H1 (cell line): ENCODE measurements around the gene CST5. TPM values are rescaled to one million over a fixed set of nuclear protein-coding genes. Genes with fewer than 3 reads are reported as not detected.

Experiments used
- CTCF ChIA-PET: fragments of 300-600 bp; sonication (Branson Sonifier 250); formaldehyde crosslinking; loops from one replicate; lab custom pipeline; 2021; ENCODE audit not compliant: partially characterized antibody; lab: Charles Lee
- POLR2A ChIA-PET: fragments of 300-600 bp; sonication (Branson Sonifier 250); formaldehyde crosslinking; loops from one replicate; lab custom pipeline; 2021; ENCODE audit warnings: inconsistent platforms; ENCODE audit not compliant: partially characterized antibody; lab: Charles Lee
- DNase-seq, 2 experiments: peaks; one replicate each; pipeline versions ENCODE4 v3.0.0 to v3.0.0-alpha.2; 2010 to 2022; ENCODE audit warnings: low spot score in 2 of 2, low read depth in 1 of 2, mixed read lengths in 1 of 2
- FAIRE-seq: peaks from 2 replicates; lab custom pipeline; 2011; peaks lifted over from hg19 to GRCh38; lab: Jason Lieb, UNC
- H2AFZ ChIP-seq: 2 replicates; pipeline ENCODE4 v1.8.1; 2012; ENCODE audit warnings: low read length, inconsistent platforms
- H2AK5ac ChIP-seq: 2 replicates; pipeline ENCODE4 v1.6.1; 2013; ENCODE audit warnings: low read depth, low read length
- H2BK120ac ChIP-seq: replicated peaks from 2 replicates; pipeline ENCODE3; 2013; ENCODE audit warnings: low read depth, low read length, inconsistent platforms
- H2BK12ac ChIP-seq: 2 replicates; pipeline ENCODE4 v1.6.1; 2013; ENCODE audit warnings: low read depth, low read length
- H2BK15ac ChIP-seq: 2 replicates; pipeline ENCODE4 v1.6.1; 2013; ENCODE audit warnings: low read length
- H2BK20ac ChIP-seq: 2 replicates; pipeline ENCODE4 v1.6.1; 2013; ENCODE audit warnings: low read length
- H2BK5ac ChIP-seq: 2 replicates; pipeline ENCODE4 v1.6.1; 2013; ENCODE audit warnings: low read depth, low read length
- H3K14ac ChIP-seq: 2 replicates; pipeline ENCODE4 v1.6.1; 2013; ENCODE audit warnings: inconsistent platforms; ENCODE audit not compliant: insufficient read length
- H3K18ac ChIP-seq: 2 replicates; pipeline ENCODE4 v1.6.1; 2013; ENCODE audit warnings: low read length; ENCODE audit errors: extremely low read depth
- H3K23ac ChIP-seq: 2 replicates; pipeline ENCODE4 v1.6.1; 2013; ENCODE audit warnings: inconsistent platforms; ENCODE audit not compliant: insufficient read length
- H3K23me2 ChIP-seq: 2 replicates; pipeline ENCODE4 v1.6.1; 2013; ENCODE audit warnings: low read depth, low read length
- H3K27ac ChIP-seq: 2 replicates; pipeline ENCODE4 v1.6.1; 2011; ENCODE audit warnings: low read depth, low read length, inconsistent platforms
- H3K27me3 ChIP-seq, 4 experiments: replicated peaks in 1 of 4; 1 replicate in 1 of 4; 2 replicates in 3 of 4; pipeline versions ENCODE4 v1.6.1 to v1.8.1; 2011 to 2013; ENCODE audit warnings: low read length in 3 of 4, mild to moderate bottlenecking in 3 of 4, inconsistent platforms in 2 of 4, mixed read lengths in 2 of 4, moderate library complexity in 1 of 4; ENCODE audit not compliant: control insufficient read depth in 3 of 4, insufficient read depth in 3 of 4; ENCODE audit errors: extremely low read depth in 1 of 4
- H3K36me3 ChIP-seq, 4 experiments: 2 replicates each; pipeline versions ENCODE4 v1.6.1 to v1.8.1; 2011 to 2013; ENCODE audit warnings: mild to moderate bottlenecking in 4 of 4, low read length in 3 of 4, moderate library complexity in 2 of 4, control low read depth in 1 of 4, inconsistent platforms in 1 of 4; ENCODE audit not compliant: insufficient read depth in 4 of 4, control insufficient read depth in 2 of 4
- H3K4ac ChIP-seq: replicated peaks from 2 replicates; pipeline ENCODE3; 2013; ENCODE audit warnings: low read length, low read depth, mixed read lengths, inconsistent platforms; ENCODE audit not compliant: insufficient read length
- H3K4me1 ChIP-seq, 4 experiments: replicated peaks in 1 of 4; 1 replicate in 1 of 4; 2 replicates in 3 of 4; pipeline versions ENCODE4 v1.6.1 to v1.8.1; 2011 to 2013; ENCODE audit warnings: low read length in 3 of 4, inconsistent platforms in 2 of 4, mixed read lengths in 1 of 4; ENCODE audit not compliant: insufficient read depth in 4 of 4, control insufficient read depth in 3 of 4
- H3K4me2 ChIP-seq, 2 experiments: 2 replicates each; pipeline versions ENCODE4 v1.6.1 to v1.8.1; 2011 to 2013; ENCODE audit warnings: low read depth in 2 of 2, low read length in 2 of 2, control low read depth in 1 of 2, inconsistent platforms in 1 of 2, mild to moderate bottlenecking in 1 of 2; ENCODE audit not compliant: insufficient read depth in 1 of 2
- H3K4me3 ChIP-seq, 4 experiments: fragments of 200-600, 300-600 bp in 1 of 4; sonication (generic), shearing (Covaris generic), sonication (Bioruptor Twin) in 1 of 4; 2 replicates each; pipeline versions ENCODE4 v1.5.1 to v1.8.1; 2011 to 2016; ENCODE audit warnings: low read length in 4 of 4, low read depth in 3 of 4, control low read depth in 2 of 4, inconsistent platforms in 2 of 4, mild to moderate bottlenecking in 2 of 4, mixed read lengths in 1 of 4, moderate library complexity in 1 of 4; ENCODE audit not compliant: insufficient read depth in 2 of 4; ENCODE audit errors: extremely low read depth in 1 of 4
- H3K56ac ChIP-seq: replicated peaks from 2 replicates; pipeline ENCODE3; 2013; ENCODE audit warnings: low read depth, mild to moderate bottlenecking, mixed read lengths, low read length, inconsistent platforms; ENCODE audit not compliant: insufficient read length
- H3K79me1 ChIP-seq: 2 replicates; pipeline ENCODE4 v1.6.1; 2013; ENCODE audit warnings: low read depth, low read length, control low read depth
- H3K79me2 ChIP-seq, 2 experiments: 2 replicates each; pipeline versions ENCODE4 v1.6.1 to v1.8.1; 2012 to 2013; ENCODE audit warnings: low read length in 2 of 2, mild to moderate bottlenecking in 2 of 2, inconsistent platforms in 1 of 2; ENCODE audit not compliant: insufficient read depth in 2 of 2, control insufficient read depth in 1 of 2
- H3K9ac ChIP-seq, 4 experiments: replicated peaks in 1 of 4; 1 replicate in 1 of 4; 2 replicates in 3 of 4; pipeline versions ENCODE4 v1.6.1 to v1.8.1; 2011 to 2013; ENCODE audit warnings: low read depth in 3 of 4, low read length in 3 of 4, control low read depth in 2 of 4, mild to moderate bottlenecking in 2 of 4, moderate library complexity in 2 of 4, inconsistent platforms in 1 of 4; ENCODE audit errors: extremely low read depth in 1 of 4
- H3K9me3 ChIP-seq, 2 experiments: 2 replicates each; pipeline versions ENCODE4 v1.6.1 to v1.8.1; 2012 to 2013; ENCODE audit warnings: mild to moderate bottlenecking in 2 of 2, moderate library complexity in 2 of 2, control low read depth in 1 of 2, inconsistent platforms in 1 of 2, low read depth in 1 of 2, low read length in 1 of 2, mixed read lengths in 1 of 2; ENCODE audit not compliant: insufficient read depth in 2 of 2
- H4K20me1 ChIP-seq, 2 experiments: replicated peaks in 1 of 2; 2 replicates each; pipeline versions ENCODE3 to v1.8.1; 2011 to 2013; ENCODE audit warnings: inconsistent platforms in 2 of 2, low read length in 2 of 2, mild to moderate bottlenecking in 1 of 2; ENCODE audit not compliant: insufficient read depth in 2 of 2, control insufficient read depth in 1 of 2
- H4K5ac ChIP-seq: 2 replicates; pipeline ENCODE4 v1.6.1; 2013; ENCODE audit warnings: low read length, low read depth, mixed read lengths, inconsistent platforms; ENCODE audit not compliant: insufficient read length
- H4K8ac ChIP-seq: 2 replicates; pipeline ENCODE4 v1.8.0; 2013; ENCODE audit warnings: mild to moderate bottlenecking, moderate library complexity, low read length, inconsistent platforms; ENCODE audit not compliant: insufficient read depth; ENCODE audit errors: extremely low read depth
- H4K91ac ChIP-seq: replicated peaks from 2 replicates; pipeline ENCODE3; 2013; ENCODE audit warnings: low read length, mixed read lengths, inconsistent platforms; ENCODE audit not compliant: insufficient read length
- ASH2L ChIP-seq: fragments of 200-600, 300-600 bp; sonication (generic); IDR thresholded peaks from one replicate; pipeline ENCODE4 v1.7.1; 2017; ENCODE audit warnings: low read length
- CREB1 ChIP-seq: IDR thresholded peaks from 2 replicates; pipeline ENCODE4 v1.6.1; 2012; ENCODE audit warnings: inconsistent platforms
- GTF2F1 ChIP-seq: IDR thresholded peaks from 2 replicates; pipeline ENCODE4 v1.6.1; 2012; ENCODE audit warnings: low read depth, low read length, improper control_type of control experiment, borderline replicate concordance
- JUN ChIP-seq: IDR thresholded peaks from 2 replicates; pipeline ENCODE4 v1.6.1; 2011; ENCODE audit warnings: low read depth, mild to moderate bottlenecking, improper control_type of control experiment, low read length
- JUND ChIP-seq: IDR thresholded peaks from 2 replicates; pipeline ENCODE4 v1.6.1; 2011; ENCODE audit warnings: mild to moderate bottlenecking, improper control_type of control experiment, low read length
- KDM1A ChIP-seq: fragments of 200-600, 300-600 bp; sonication (generic); IDR thresholded peaks from 2 replicates; pipeline ENCODE4 v1.7.1; 2016; ENCODE audit warnings: mild to moderate bottlenecking, low read length, borderline replicate concordance
- MAFK ChIP-seq: IDR thresholded peaks from 2 replicates; pipeline ENCODE4 v1.6.1; 2012; ENCODE audit warnings: low read depth, mild to moderate bottlenecking, improper control_type of control experiment, low read length
- POU5F1 ChIP-seq: IDR thresholded peaks from 2 replicates; pipeline ENCODE4 v1.6.1; 2011; ENCODE audit warnings: low read depth, mild to moderate bottlenecking, low read length, moderate library complexity
- RBBP5 ChIP-seq: IDR thresholded peaks from 2 replicates; pipeline ENCODE4 v1.7.1; 2012; ENCODE audit warnings: low read depth, mild to moderate bottlenecking, inconsistent platforms, low read length, moderate library complexity, borderline replicate concordance
- SIRT6 ChIP-seq: IDR thresholded peaks from one replicate; pipeline ENCODE4 v1.7.1; 2012; ENCODE audit warnings: low read length, inconsistent platforms
- SP1 ChIP-seq: IDR thresholded peaks from 2 replicates; pipeline ENCODE4 v1.6.1; 2011; ENCODE audit warnings: low read depth, low read length
- SRF ChIP-seq: IDR thresholded peaks from 2 replicates; pipeline ENCODE4 v1.6.1; 2011; ENCODE audit warnings: mild to moderate bottlenecking, low read depth, low read length, moderate library complexity
- TAF7 ChIP-seq: optimal IDR thresholded peaks from 2 replicates; pipeline ENCODE3; 2011; ENCODE audit warnings: low read depth, mild to moderate bottlenecking, inconsistent platforms, low read length, moderate library complexity, borderline replicate concordance
- TEAD4 ChIP-seq: IDR thresholded peaks from 2 replicates; pipeline ENCODE4 v1.6.1; 2012; ENCODE audit warnings: low read depth, low read length, inconsistent platforms, mixed read lengths
- WGBS, 2 experiments: shearing (Covaris generic) in 1 of 2; methylation state at CpG; one replicate each; pipeline versions ENCODE4 v1.1.6 to v1.1.7; 2013 to 2015; ENCODE audit warnings: low lambda C conversion rate in 2 of 2, mixed read lengths in 2 of 2, inconsistent platforms in 1 of 2, low coverage in 1 of 2, missing lambda C conversion rate in 1 of 2; ENCODE audit not compliant: insufficient replicate concordance in 2 of 2, insufficient coverage in 1 of 2, insufficient read length in 1 of 2; ENCODE audit errors: extremely low coverage in 1 of 2, missing lambda C conversion rate in 1 of 2; 5-methylcytosine and 5-hydroxymethylcytosine counted together
- polyA plus RNA-seq, 7 experiments: library from polyadenylated mRNA; depleted of rRNA in 3 of 7; stranded (reverse) in 5 of 7; unstranded in 2 of 7; fragments of >200 nt in 5 of 7; fragments of 200-250 nt in 2 of 7; gene quantifications; 1 replicate in 5 of 7; 2 replicates in 1 of 7; 4 replicates in 1 of 7; pipeline versions ENCODE4 v1.2.1 to v1.2.3, GENCODE V29; 2011 to 2013; ENCODE audit warnings: missing spikeins in 2 of 7, mixed read lengths in 2 of 7
- total RNA-seq: library from RNA; stranded (reverse); fragmentation: NEBNext Ultra II Directional; extraction: Animal tissue kit (Norgen Biotek cat#: 25700); gene quantifications from 2 replicates; pipeline ENCODE4 v1.2.1, GENCODE V29; 2021
- TF ChIP-seq, protein P1 (sequence below): IDR thresholded peaks from 2 replicates; pipeline ENCODE4 v1.6.1; 2011; ENCODE audit warnings: low read depth, mild to moderate bottlenecking, low read length; ENCODE audit not compliant: insufficient read depth

Gene CST5
- total and polyA plus RNA-seq, 2 of the 8 experiments (the other 6 are each of a cell fraction or from before 2014, with no cell fraction given): not detected

DNA sequence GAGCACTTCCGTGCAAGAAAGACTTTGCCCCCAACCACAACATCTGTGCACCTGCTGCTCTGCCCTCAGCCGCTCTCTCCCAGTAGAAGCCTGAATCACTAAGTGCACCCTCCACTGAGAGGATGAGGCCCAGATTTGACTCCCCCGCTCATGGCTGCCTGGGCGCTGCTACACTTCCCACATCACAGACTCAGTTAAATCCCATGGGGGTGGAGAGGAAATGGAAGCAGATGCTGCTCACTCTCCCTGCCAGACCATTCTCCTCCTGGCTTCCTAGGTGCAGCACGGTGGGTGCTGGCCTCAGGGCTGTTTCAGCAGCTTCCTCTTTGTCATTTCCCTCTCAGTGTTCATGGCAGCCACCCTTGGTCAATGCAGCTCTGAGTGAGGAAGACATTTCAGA, 4.8 kb downstream of the CST5 start:
- peaks cover 6 to 17% (median 13%) of the 10 kb centered on the region in 4 experiments; a peak in 6 of 7 replicates for H3K4me1 ChIP-seq
- no peak overlapping the region for H3K27ac ChIP-seq
- H2AK5ac ChIP-seq: no peak overlapping the region
- H3K9ac ChIP-seq: no peak overlapping the region
- WGBS, 2 experiments: 88% methylated on average over 5 of the region's 5 CpGs; no CpG with 5 or more reads in 1 of the 2 experiments
- H3K9me3 ChIP-seq: no peaks in the 10 kb centered on the region
- no peak overlapping the region for H2AFZ ChIP-seq
- H4K8ac ChIP-seq: no peak overlapping the region
- H3K4ac ChIP-seq: no peak overlapping the region
- H3K36me3 ChIP-seq: no peaks in the 10 kb centered on the region
- H2BK120ac ChIP-seq: no peak overlapping the region
- H3K4me2 ChIP-seq: no peak overlapping the region
- POLR2A ChIA-PET: no interaction called here
- H3K23ac ChIP-seq: no peak overlapping the region
- no peak overlapping the region for H4K91ac ChIP-seq
- TF ChIP-seq MAFK (no peak), RBBP5 (no peak), POU5F1 (no peak), TAF7 (no peak), JUND (no peak), ASH2L (no peak), CREB1 (no peak), KDM1A (no peak), SP1 (no peak), SIRT6 (no peak), GTF2F1 (no peak), TEAD4 (no peak), SRF (no peak), JUN (no peak)
- TF ChIP-seq, protein P1, sequence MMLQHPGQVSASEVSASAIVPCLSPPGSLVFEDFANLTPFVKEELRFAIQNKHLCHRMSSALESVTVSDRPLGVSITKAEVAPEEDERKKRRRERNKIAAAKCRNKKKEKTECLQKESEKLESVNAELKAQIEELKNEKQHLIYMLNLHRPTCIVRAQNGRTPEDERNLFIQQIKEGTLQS: no peak
- no peak overlapping the region for H2BK5ac ChIP-seq
- no peak overlapping the region for H2BK15ac ChIP-seq
- no peaks in the 10 kb centered on the region for H4K20me1 ChIP-seq
- no peak for DNase-seq
- H3K14ac ChIP-seq: no peak overlapping the region
- no peak for FAIRE-seq
- CTCF ChIA-PET: no interaction called here
- H3K27me3 ChIP-seq: no peaks in the 10 kb centered on the region
- H4K5ac ChIP-seq: no peak overlapping the region
- H3K18ac ChIP-seq: no peak overlapping the region
- H3K56ac ChIP-seq: no peak overlapping the region
- H3K79me1 ChIP-seq: no peaks in the 10 kb centered on the region
- H2BK20ac ChIP-seq: no peak overlapping the region
- H3K4me3 ChIP-seq: no peak overlapping the region
- H3K79me2 ChIP-seq: no peaks in the 10 kb centered on the region
- 0 out of 2 replicates have a peak overlapping the region, but pooled peaks have one; percentile 72 for H2BK12ac ChIP-seq
- H3K23me2 ChIP-seq: no peaks in the 10 kb centered on the region; the same call in 1 of the 2 replicates
